Spleen (tissue), 11 donors: ENCODE results near the gene CUBN. TPM values are rescaled to one million over a fixed set of nuclear protein-coding genes. Genes with fewer than 3 reads are reported as not detected.
A peak's percentile ranks its signal among the peaks of the same experiment; 100 is the strongest.
"Not testable (repeated sequence)": the region's sequence is repeated elsewhere in the genome, so short reads cannot be mapped to it uniquely, and the experiment has no call there.

ENCODE experiments used
- DNase-seq: peaks from one replicate; pipeline ENCODE4 v3.0.0-alpha.2; 2020
- H3K27ac ChIP-seq, 8 donors: fragments of 200-600 bp; sonication (generic) in 7 of 8; 1 replicate in 4 of 8; 2 replicates in 4 of 8; pipeline versions ENCODE4 v1.5.0 to v1.8.0; 2016 to 2021; ENCODE audit warnings: inconsistent platforms in 4 of 8, mild to moderate bottlenecking in 4 of 8, moderate library complexity in 1 of 8
- H3K27me3 ChIP-seq, 7 donors: fragments of 200-600 bp; sonication (generic) in 6 of 7; replicated peaks in 1 of 7; 1 replicate in 4 of 7; 2 replicates in 3 of 7; pipeline versions ENCODE4 v1.5.0 to v1.8.0; 2016 to 2021; ENCODE audit warnings: inconsistent platforms in 3 of 7, mild to moderate bottlenecking in 1 of 7
- H3K36me3 ChIP-seq, 6 donors: fragments of 200-600 bp; sonication (generic) in 5 of 6; 1 replicate in 4 of 6; 2 replicates in 2 of 6; pipeline versions ENCODE4 v1.5.0 to v1.8.0; 2016 to 2021; ENCODE audit warnings: inconsistent platforms in 2 of 6
- H3K4me1 ChIP-seq, 6 donors: fragments of 200-600 bp; sonication (generic) in 5 of 6; 1 replicate in 3 of 6; 2 replicates in 3 of 6; pipeline versions ENCODE4 v1.5.0 to v1.8.0; 2016 to 2021; ENCODE audit warnings: inconsistent platforms in 3 of 6
- H3K4me3 ChIP-seq, 8 donors: fragments of 200-600 bp; sonication (generic) in 7 of 8; 1 replicate in 4 of 8; 2 replicates in 4 of 8; pipeline versions ENCODE4 v1.5.0 to v1.8.0; 2016 to 2021; ENCODE audit warnings: inconsistent platforms in 4 of 8, mild to moderate bottlenecking in 4 of 8, moderate library complexity in 2 of 8
- H3K9me3 ChIP-seq, 8 donors: fragments of 200-600 bp; sonication (generic) in 7 of 8; 1 replicate in 4 of 8; 2 replicates in 4 of 8; pipeline versions ENCODE4 v1.5.0 to v1.8.0; 2016 to 2021; ENCODE audit warnings: inconsistent platforms in 4 of 8
- CTCF ChIP-seq, 11 experiments: fragments of 200-600 bp in 7 of 11; fragments of 450-650 bp in 4 of 11; sonication (generic) in 4 of 11; IDR thresholded peaks in 8 of 11; conservative IDR thresholded peaks in 3 of 11; 1 replicate in 7 of 11; 2 replicates in 4 of 11; pipeline versions ENCODE4 v1.4.0 to v1.8.0; 2016 to 2021; ENCODE audit warnings: antibody characterized with exemption in 11 of 11, inconsistent platforms in 4 of 11, mild to moderate bottlenecking in 1 of 11
- POLR2A ChIP-seq, 3 donors: fragments of 450-650 bp; IDR thresholded peaks; one replicate each; pipeline ENCODE4 v1.5.1; 2017; ENCODE audit warnings: antibody characterized with exemption in 3 of 3, mild to moderate bottlenecking in 1 of 3
- POLR2AphosphoS5 ChIP-seq, 3 donors: sonication (generic); formaldehyde crosslinking; IDR thresholded peaks; one replicate each; pipeline ENCODE4 v1.5.1; 2017; ENCODE audit warnings: antibody characterized with exemption in 3 of 3
- WGBS, 5 donors: extraction: QIAGEN DNeasy Blood & Tissue Kit in 3 of 5; methylation state at CpG; one replicate each; pipeline versions ENCODE4 v1.1.5 to v1.1.7; 2013 to 2018; 5-methylcytosine and 5-hydroxymethylcytosine counted together
- intact Hi-C: fragments of 100-400 bp; cut with DNase I; formaldehyde crosslinking; loops from one replicate; pipeline ENCODE4 v1.15.0; 2023; ENCODE audit warnings: low total_unique reads
- polyA plus RNA-seq, 3 donors: library from polyadenylated mRNA; stranded (reverse); fragments of 200-250 nt; gene quantifications; one replicate each; pipeline ENCODE4 v1.2.1, GENCODE V29; 2013
- total RNA-seq, 7 donors: library from RNA; depleted of rRNA in 3 of 7; stranded (reverse); fragments of >200 nt in 3 of 7; fragmentation: NEBNext Ultra II Directional in 4 of 7; extraction: Animal tissue kit (Norgen Biotek cat#: 25700) in 4 of 7; gene quantifications; one replicate each; pipeline versions ENCODE4 v1.1.0 to v1.2.1, GENCODE V29; 2016 to 2021
- donor health status: healthy with polysubstance abuse.
- donor health status: DM: no; HTN: no; CAD: no; lungs with moderate emphysema.
- donor health status: DM: no; HTN: no; CAD: no.
- donor health status: Bipolar disorder and iron deficiency.
- donor health status: healthy.
- donor health status: DM: no; HTN: no; CAD: no.
- donor health status: DM: yes; HTN: yes; CAD: no.

Gene CUBN
- total and polyA plus RNA-seq, 10 donors = 0.24 to 12.1 (median 5.4) TPM

- H3K27me3 ChIP-seq = no peaks in the 10 kb centered on the region
- TF ChIP-seq POLR2A (IDR thresholded peaks at IDR 0.05) (no peak), CTCF (IDR thresholded peaks at IDR 0.05 in 8 of 11, conservative IDR thresholded peaks at IDR 0.05 in 3 of 11) (no peak), POLR2AphosphoS5 (IDR thresholded peaks at IDR 0.05) (no peak)
- no peak for DNase-seq
- peaks cover 0 to 29% (median 10%) of the 10 kb centered on the region in 6 donors for H3K4me1 ChIP-seq
- H3K9me3 ChIP-seq = no peaks in the 10 kb centered on the region
- peak overlapping the region in 1 of 8 donors; percentile 31 for H3K27ac ChIP-seq
- WGBS, 5 donors = 56 to 82% (median 71%) methylated on average over 9 of the region's 9 CpGs
- no peak overlapping the region for H3K4me3 ChIP-seq
- intact Hi-C loops = no loop called here
- no peaks in the 10 kb centered on the region for H3K36me3 ChIP-seq
Observed at GRCh38 chr10:16828701-16829175, 300.9 kb downstream of the CUBN start.

GRCh38 chr10:16828114-16828568, 301.5 kb downstream of the CUBN start:
- Histone ChIP-seq H3K27me3 (no peaks in the 10 kb centered on the region), H3K4me3 (no peak overlapping the region), H3K9me3 (peaks cover 0 to 4% (median 1%) of the 10 kb centered on the region in 8 donors), H3K27ac (peak overlapping the region in 1 of 8 donors; percentile 31), H3K36me3 (no peaks in the 10 kb centered on the region), H3K4me1 (peaks cover 0 to 25% (median 10%) of the 10 kb centered on the region in 6 donors)
- 12 to 20% (median 12%) methylated on average over 11 of the region's 11 CpGs for WGBS, 5 donors
- TF ChIP-seq CTCF (IDR thresholded peaks at IDR 0.05 in 8 of 11, conservative IDR thresholded peaks at IDR 0.05 in 3 of 11) (peak in 10 of 11 experiments; percentile 34 to 76 (median 60)), POLR2A (IDR thresholded peaks at IDR 0.05) (no peak)
- DNase-seq = peak; percentile 76
- intact Hi-C loops = no loop called here

GRCh38 chr10:16827474-16827873, 302.1 kb downstream of the CUBN start:
- DNase-seq, H3K27me3 ChIP-seq, H3K4me3 ChIP-seq, H3K27ac ChIP-seq, intact Hi-C loops, H3K36me3 ChIP-seq: not testable (repeated sequence)
- peaks cover 2 to 10% (median 8%) of the 10 kb centered on the region in 8 donors for H3K9me3 ChIP-seq
- H3K4me1 ChIP-seq = peaks cover 0 to 18% (median 10%) of the 10 kb centered on the region in 6 donors
- 77 to 86% (median 80%) methylated on average over 8 of the region's 8 CpGs for whole genome bisulfite sequencing, 5 donors

GRCh38 chr10:16822726-16823360, 306.8 kb downstream of the CUBN start:
- peaks cover 0 to 13% (median 8%) of the 10 kb centered on the region in 6 donors for H3K4me1 ChIP-seq
- peaks cover 2 to 23% (median 19%) of the 10 kb centered on the region in 8 donors for H3K9me3 ChIP-seq
- intact Hi-C loops = no loop called here
- 83 to 95% (median 90%) methylated on average over 4 of the region's 4 CpGs for WGBS, 5 donors
- no peak overlapping the region for H3K27ac ChIP-seq
- DNase-seq = no peak
- TF ChIP-seq POLR2A (IDR thresholded peaks at IDR 0.05) (no peak), POLR2AphosphoS5 (IDR thresholded peaks at IDR 0.05) (no peak), CTCF (IDR thresholded peaks at IDR 0.05 in 8 of 11, conservative IDR thresholded peaks at IDR 0.05 in 3 of 11) (no peak)
- no peaks in the 10 kb centered on the region for H3K27me3 ChIP-seq
- peaks cover 0 to 7% (median 0%) of the 10 kb centered on the region in 6 donors for H3K36me3 ChIP-seq
- no peak overlapping the region for H3K4me3 ChIP-seq
